ENCODE measurements around the gene PIK3IP1. TPM values are rescaled to one million over a fixed set of nuclear protein-coding genes. Genes with fewer than 3 reads are reported as not detected.

The PIK3IP1 gene
- total and polyA plus RNA-seq, 2 experiments from 2014 or later, result 22.2 to 22.4 TPM

DNA sequence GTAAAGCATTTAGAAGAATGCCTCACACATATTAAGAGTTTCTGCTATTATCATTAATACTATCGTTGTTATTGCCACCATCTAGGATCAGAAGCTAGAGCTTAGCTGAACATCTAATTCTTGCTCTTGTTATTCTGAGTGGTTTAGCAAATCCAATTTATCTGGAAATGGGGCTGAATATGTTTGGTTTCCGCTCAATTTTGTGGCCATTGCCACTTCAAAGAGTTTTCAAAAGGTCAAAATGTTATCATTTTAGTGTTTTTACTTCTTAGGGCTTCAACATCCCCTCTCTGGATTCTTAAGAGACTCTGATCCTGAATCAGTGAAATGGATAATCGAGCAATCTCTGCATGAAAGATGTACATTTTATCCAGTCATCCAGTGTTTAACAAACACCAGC lies 10.2 kb upstream of the PIK3IP1 start:
- no peak for DNase-seq (ENCODE audit: low spot score)
- no peak for TF ChIP-seq EZH2 (IDR thresholded peaks at IDR 0.05; ENCODE audit: borderline replicate concordance)
- TF ChIP-seq, protein P1, sequence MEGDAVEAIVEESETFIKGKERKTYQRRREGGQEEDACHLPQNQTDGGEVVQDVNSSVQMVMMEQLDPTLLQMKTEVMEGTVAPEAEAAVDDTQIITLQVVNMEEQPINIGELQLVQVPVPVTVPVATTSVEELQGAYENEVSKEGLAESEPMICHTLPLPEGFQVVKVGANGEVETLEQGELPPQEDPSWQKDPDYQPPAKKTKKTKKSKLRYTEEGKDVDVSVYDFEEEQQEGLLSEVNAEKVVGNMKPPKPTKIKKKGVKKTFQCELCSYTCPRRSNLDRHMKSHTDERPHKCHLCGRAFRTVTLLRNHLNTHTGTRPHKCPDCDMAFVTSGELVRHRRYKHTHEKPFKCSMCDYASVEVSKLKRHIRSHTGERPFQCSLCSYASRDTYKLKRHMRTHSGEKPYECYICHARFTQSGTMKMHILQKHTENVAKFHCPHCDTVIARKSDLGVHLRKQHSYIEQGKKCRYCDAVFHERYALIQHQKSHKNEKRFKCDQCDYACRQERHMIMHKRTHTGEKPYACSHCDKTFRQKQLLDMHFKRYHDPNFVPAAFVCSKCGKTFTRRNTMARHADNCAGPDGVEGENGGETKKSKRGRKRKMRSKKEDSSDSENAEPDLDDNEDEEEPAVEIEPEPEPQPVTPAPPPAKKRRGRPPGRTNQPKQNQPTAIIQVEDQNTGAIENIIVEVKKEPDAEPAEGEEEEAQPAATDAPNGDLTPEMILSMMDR (IDR thresholded peaks at IDR 0.05; ENCODE audit: poor library complexity), result no peak
- TF ChIP-seq EZH2phosphoT487 (IDR thresholded peaks at IDR 0.05; ENCODE audit: low read depth, severe bottlenecking, unreplicated experiment), result no peak
- H3K4me2 ChIP-seq, result no peak overlapping the region
- no peaks in the 10 kb centered on the region for H3K79me2 ChIP-seq
- no peaks in the 10 kb centered on the region for H3K9me3 ChIP-seq (ENCODE audit: low read depth)
- H3K4me3 ChIP-seq, result no peak overlapping the region
- H3K4me1 ChIP-seq (ENCODE audit: insufficient read depth), result no peaks in the 10 kb centered on the region
- no peaks in the 10 kb centered on the region for H4K20me1 ChIP-seq (ENCODE audit: insufficient read depth, poor library complexity, severe bottlenecking)
- H3K36me3 ChIP-seq (replicated peaks; ENCODE audit: insufficient read depth, low read depth), result no peaks in the 10 kb centered on the region
- 48% methylated on average over 2 of the region's 3 CpGs for WGBS (ENCODE audit: low lambda C conversion rate, missing lambda C conversion rate)
- no peak overlapping the region for H3K27ac ChIP-seq
- no peaks in the 10 kb centered on the region for H3K27me3 ChIP-seq
- no peak overlapping the region for H2AFZ ChIP-seq
- no peaks in the 10 kb centered on the region for H3K9me2 ChIP-seq (replicated peaks; ENCODE audit: insufficient read depth)

DNA sequence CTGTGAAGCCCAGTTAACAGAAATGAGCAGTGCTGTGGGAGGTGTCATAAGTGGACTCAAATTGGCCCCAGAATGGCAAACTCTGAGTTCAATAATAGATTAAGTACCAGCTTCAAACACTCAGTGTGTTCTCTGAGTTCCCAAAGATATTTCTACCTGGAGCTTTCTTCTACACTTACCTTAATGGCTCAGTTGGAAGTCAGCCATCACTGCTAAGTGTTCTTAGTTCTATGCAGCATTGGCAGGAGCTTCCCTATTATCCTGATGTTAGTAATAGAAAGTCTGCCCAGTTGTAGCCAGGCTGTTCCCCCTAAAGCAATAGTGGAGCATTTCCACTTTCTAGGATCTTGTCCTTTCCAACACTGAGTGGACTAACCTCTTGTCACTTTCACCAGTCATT lies 9.7 kb upstream of the PIK3IP1 start:
- Histone ChIP-seq H2AFZ (no peak overlapping the region), H3K27ac (no peak overlapping the region), H3K36me3 (replicated peaks; ENCODE audit: insufficient read depth, low read depth) (no peaks in the 10 kb centered on the region), H3K4me1 (ENCODE audit: insufficient read depth) (peaks cover 2% of the 10 kb centered on the region), H3K79me2 (no peaks in the 10 kb centered on the region), H3K27me3 (no peaks in the 10 kb centered on the region), H3K9me3 (ENCODE audit: low read depth) (no peaks in the 10 kb centered on the region), H3K9me2 (replicated peaks; ENCODE audit: insufficient read depth) (no peaks in the 10 kb centered on the region), H4K20me1 (ENCODE audit: insufficient read depth, poor library complexity, severe bottlenecking) (no peaks in the 10 kb centered on the region), H3K4me3 (no peak overlapping the region), H3K4me2 (no peak overlapping the region)
- no peak for DNase-seq (ENCODE audit: low spot score)
- TF ChIP-seq EZH2phosphoT487 (IDR thresholded peaks at IDR 0.05; ENCODE audit: low read depth, severe bottlenecking, unreplicated experiment) (no peak), EZH2 (IDR thresholded peaks at IDR 0.05; ENCODE audit: borderline replicate concordance) (no peak)
- TF ChIP-seq, protein P1 (IDR thresholded peaks at IDR 0.05; ENCODE audit: poor library complexity), result no peak

DNA sequence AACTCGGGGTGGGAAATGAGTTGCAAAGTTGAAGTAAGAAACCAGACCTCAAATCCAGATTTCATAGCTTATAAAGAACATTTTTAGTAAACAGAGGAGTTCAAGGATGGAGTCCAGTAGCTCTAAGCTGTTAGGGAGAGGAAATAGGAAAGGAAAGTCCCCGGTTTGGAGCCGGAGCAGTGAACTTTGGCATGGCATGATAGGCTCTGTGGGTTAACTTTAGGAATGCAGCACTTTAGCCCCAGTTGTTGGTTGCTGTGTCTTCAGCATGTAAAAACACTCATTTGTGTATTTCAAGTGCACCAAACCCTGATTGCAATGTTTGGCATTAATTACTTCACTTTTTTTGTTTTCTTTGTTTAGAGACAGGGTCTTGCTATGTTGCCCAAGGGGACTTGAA lies 8.6 kb upstream of the PIK3IP1 start:
- Histone ChIP-seq H3K27ac (no peak overlapping the region), H3K4me3 (no peak overlapping the region), H4K20me1 (ENCODE audit: insufficient read depth, poor library complexity, severe bottlenecking) (no peaks in the 10 kb centered on the region), H2AFZ (no peak overlapping the region), H3K4me1 (ENCODE audit: insufficient read depth) (peaks cover 12% of the 10 kb centered on the region), H3K27me3 (no peaks in the 10 kb centered on the region), H3K36me3 (replicated peaks; ENCODE audit: insufficient read depth, low read depth) (no peaks in the 10 kb centered on the region), H3K79me2 (no peaks in the 10 kb centered on the region), H3K4me2 (no peak overlapping the region), H3K9me3 (ENCODE audit: low read depth) (no peaks in the 10 kb centered on the region), H3K9me2 (replicated peaks; ENCODE audit: insufficient read depth) (no peaks in the 10 kb centered on the region)
- TF ChIP-seq, protein P1 (IDR thresholded peaks at IDR 0.05; ENCODE audit: poor library complexity), result no peak
- TF ChIP-seq EZH2 (IDR thresholded peaks at IDR 0.05; ENCODE audit: borderline replicate concordance) (no peak), EZH2phosphoT487 (IDR thresholded peaks at IDR 0.05; ENCODE audit: low read depth, severe bottlenecking, unreplicated experiment) (no peak)
- 60% methylated on average over 3 of the region's 3 CpGs for WGBS (ENCODE audit: low lambda C conversion rate, missing lambda C conversion rate)
- no peak for DNase-seq (ENCODE audit: low spot score)

All from hepatocyte (in vitro differentiated cells).